ENCODE data around the gene PATE2. TPM values are rescaled to one million over a fixed set of nuclear protein-coding genes. Genes with fewer than 3 reads are reported as not detected.
A peak's percentile ranks its signal among the peaks of the same experiment; 100 is the strongest.

Gene PATE2
- 0.07 and 0.28 TPM in 2 replicates for total RNA-seq

DNA sequence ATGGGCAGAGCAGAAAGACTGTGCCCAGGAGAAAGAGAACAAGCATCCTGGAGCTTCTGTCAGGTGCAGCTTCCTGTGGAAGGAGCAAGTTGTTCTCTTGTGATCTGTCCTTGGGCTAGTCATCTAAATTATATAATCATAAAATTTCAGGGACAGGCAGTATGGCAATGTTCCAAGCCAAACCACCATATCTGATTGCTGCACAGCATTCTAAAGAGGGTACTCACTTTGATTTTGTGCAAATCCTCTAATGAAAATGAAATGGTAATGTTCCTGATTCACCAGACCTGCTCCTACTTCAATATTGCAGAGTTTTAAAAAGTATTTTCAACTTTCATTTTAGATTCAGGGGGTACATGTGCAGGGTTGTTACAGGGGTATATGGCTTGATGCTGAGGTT lies at the start of gene PATE2:
Gene PATE2, minus strand, starts transcription at position 101 of the 400 bp plus-strand sequence. Its CDS starts 55 bp downstream, at position 46.
- no peak for DNase-seq (ENCODE audit: low read depth, low spot score)

DNA sequence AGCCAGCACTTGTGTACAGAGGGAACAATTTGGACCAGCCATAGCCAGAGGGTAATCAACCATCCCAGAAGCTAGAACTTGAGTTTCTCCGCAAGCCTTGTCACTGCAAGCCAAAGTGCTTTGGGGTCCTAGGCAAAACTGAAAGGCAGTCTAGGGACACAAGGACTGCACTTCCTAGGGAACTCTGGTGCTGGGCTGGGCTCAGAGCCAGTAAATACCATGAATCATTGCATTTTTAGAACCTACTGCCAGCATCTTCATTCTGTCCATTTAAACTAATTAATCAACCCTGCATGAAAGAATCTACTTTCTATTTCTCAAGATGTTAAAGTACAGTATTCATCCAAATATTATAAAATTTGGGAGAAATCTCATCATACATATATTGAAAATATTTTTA lies 29.3 kb upstream of the PATE2 start:
- no peak for DNase-seq (ENCODE audit: low read depth, low spot score)

DNA sequence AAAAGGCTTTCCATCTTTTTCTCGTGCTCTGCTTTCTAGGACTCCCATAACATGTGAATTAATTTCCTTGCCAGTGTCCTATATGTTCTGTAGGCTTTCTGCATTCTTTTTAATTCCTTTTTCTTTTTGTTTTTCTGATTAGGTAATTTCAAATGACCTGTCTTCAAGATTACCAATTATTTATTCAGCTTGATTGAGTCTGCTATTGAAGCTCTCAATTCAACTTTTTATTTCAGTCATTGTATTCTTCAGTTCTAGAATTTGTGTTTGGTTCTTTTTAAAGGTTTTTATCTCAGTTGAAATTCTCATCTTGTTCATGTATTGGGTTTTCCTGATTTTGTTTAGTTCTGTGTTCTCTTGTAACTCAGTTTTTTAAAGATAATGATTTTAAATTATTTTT lies 23.8 kb upstream of the PATE2 start:
- DNase-seq (ENCODE audit: low read depth, low spot score), result no peak

DNA sequence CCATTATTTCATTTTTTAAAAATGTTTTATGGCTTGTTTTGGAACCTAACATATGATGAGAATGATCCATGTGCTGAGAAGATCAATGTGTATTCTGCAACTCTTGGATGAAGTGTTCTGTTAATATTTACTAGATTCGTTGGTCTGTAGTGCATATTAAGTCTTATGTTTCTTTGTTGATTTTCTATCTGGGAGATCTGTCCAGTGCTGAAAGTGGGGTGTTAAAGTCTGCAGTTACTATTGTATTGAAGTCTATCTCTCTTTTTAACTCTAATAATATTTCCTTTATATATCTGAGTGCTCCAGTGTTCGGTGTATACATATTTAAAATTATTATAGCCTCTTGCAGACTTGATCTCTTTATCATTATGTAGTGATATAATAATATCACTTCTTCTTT lies 21.2 kb upstream of the PATE2 start:
- DNase-seq (ENCODE audit: low read depth, low spot score), result no peak

DNA sequence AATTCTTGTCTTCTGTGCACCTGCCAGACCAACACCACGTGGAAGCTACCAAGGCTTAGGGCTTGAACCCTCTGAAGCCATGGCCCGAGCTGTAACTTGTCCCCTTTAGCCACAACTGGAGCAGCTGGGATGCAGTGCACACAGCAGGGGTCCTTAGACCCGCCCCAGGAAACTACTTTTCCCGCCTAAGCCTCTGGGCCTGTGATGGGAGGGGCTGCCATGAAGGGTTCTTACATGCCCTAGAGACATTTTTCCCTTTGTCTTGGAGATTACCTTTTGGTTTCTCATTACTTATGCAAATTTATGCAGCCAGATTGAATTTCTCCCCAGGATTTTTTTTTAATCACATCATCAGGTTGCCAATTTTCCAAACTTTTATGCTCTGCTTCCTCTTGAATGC lies 19.0 kb upstream of the PATE2 start:
- DNase-seq (ENCODE audit: low read depth, low spot score), result no peak

GRCh38 chr11:125790825-125791224 lies 12.2 kb upstream of the PATE2 start:
- no peak for DNase-seq (ENCODE audit: low read depth, low spot score)

DNA sequence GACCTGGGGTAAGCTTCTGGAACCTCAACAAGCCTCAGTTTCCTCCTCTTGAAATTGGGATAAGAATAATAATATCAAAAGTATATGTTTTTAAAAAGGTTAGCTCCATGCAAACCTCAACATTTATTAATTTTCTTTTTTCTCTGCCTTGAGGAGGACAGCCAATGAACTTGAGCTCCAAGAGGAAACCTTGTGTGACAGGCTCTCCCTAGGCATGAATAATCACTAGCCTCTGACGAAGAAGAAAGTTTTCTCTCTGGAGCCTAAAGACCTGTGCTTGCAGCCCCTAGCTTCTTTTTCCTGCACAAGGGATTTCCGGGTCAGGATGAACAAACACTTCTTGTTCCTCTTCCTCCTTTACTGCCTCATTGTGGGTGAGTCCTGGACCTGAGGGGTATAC lies 9.2 kb upstream of the PATE2 start, which contains the start of gene PATE3:
Gene PATE3, plus strand, starts transcription at position 301 of the 400 bp plus-strand sequence. Its CDS starts 25 bp downstream, at position 326.
- DNase-seq (ENCODE audit: low read depth, low spot score), result no peak

GRCh38 chr11:125784678-125785077 lies 6.0 kb upstream of the PATE2 start:
- DNase-seq (ENCODE audit: low read depth, low spot score), result no peak

- DNase-seq (ENCODE audit: low read depth, low spot score), result peak; percentile 52
These were observed 1.3 kb downstream of the PATE2 start for GRCh38 chr11:125777309-125777708.

- DNase-seq (ENCODE audit: low read depth, low spot score), result no peak
These were observed 5.1 kb downstream of the PATE2 start for GRCh38 chr11:125773516-125773915.

- no peak for DNase-seq (ENCODE audit: low read depth, low spot score)
These were observed 5.7 kb downstream of the PATE2 start for GRCh38 chr11:125772834-125773505.

DNA sequence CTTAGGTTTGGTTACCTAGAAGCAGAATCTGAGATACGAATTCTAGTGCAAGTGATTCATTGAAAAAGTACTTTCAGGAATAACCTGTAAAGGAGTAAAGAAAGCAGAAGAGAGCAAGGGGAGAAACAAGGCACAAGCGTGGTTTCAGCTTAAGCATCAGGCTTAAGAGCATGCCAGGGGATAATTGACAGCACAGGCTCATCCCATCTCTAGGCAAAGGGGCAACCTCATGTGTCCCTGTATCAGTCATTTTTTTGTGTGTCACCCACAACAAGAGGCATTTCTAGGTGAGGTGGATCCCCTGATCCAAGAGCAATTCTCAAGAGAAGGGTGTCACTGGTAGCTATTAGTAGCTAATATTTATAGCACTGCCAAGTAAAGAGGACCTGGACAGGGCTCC lies 8.0 kb downstream of the PATE2 start:
- no peak for DNase-seq (ENCODE audit: low read depth, low spot score)

- DNase-seq (ENCODE audit: low read depth, low spot score), result no peak
These were observed 10.1 kb downstream of the PATE2 start for GRCh38 chr11:125768336-125769046.

DNA sequence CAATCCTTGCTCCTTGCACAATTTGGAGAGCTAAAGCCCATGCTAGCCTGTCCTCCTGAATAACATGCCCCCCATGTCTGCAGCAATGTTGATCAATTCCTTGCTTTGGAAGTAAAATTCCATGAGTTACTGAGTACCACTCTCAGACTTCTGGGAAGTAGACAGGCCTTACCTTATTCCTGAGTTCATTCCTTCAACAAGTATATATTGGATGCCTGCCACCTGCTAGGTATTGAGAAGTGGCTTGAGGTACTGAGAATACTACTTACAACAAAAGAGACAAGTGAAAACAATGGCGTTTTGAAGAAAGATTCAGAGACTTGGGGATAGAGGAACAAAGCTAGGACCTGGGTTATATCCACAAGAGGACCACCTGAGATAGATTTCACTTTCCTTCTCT lies 12.4 kb downstream of the PATE2 start:
- DNase-seq (ENCODE audit: low read depth, low spot score), result no peak

- DNase-seq (ENCODE audit: low read depth, low spot score), result no peak
These were observed 15.1 kb downstream of the PATE2 start for GRCh38 chr11:125763483-125763882.

- DNase-seq (ENCODE audit: low read depth, low spot score), result no peak
These were observed 16.2 kb downstream of the PATE2 start for GRCh38 chr11:125762445-125762844.

DNA sequence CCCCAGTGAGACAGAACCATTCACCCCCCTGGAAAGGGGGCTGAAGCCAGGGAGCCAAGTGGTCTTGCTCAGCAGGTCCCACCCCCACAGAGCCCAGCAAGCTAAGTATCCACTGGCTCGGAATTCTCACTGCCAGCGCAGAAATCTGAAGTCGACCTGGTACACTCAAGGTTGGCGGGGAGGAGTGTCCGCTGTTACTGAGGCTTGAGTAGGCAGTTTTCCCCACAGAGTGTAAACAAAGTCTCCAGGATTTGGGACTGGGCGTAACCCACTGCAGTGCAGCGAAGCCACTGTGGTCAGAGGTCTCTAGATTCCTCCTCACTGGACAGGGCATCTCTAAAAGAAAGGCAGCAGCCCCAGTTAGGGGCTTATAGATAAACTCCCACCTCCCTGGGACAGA lies 22.6 kb downstream of the PATE2 start:
- no peak for DNase-seq (ENCODE audit: low read depth, low spot score)

GRCh38 chr11:125750629-125751028 lies 28.0 kb downstream of the PATE2 start:
- no peak for DNase-seq (ENCODE audit: low read depth, low spot score)

GRCh38 chr11:125745979-125746378 lies 32.6 kb downstream of the PATE2 start, which contains the start of gene PATE1:
Gene PATE1, plus strand, starts transcription at chr11:125746279. Its CDS starts 26 bp downstream, at chr11:125746305.
- DNase-seq (ENCODE audit: low read depth, low spot score), result no peak

DNA sequence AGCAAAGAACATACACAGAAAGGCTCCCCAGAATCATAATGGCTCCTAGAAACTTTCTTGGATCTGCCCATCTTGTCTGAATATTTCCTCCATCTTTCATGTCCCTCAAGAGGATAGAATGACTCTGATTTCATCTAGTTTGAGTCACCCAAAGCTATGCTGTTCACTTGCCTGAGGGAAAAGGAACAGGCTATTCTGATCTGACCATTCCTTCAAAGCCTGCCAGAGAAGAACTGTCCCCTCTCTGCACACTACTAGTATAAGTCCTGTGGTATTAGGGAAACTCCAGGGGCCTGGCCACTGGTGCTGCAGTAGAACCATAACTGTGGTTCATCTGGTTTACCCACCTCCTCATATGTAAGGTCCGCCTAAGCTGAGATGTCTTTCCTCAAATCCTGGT lies 34.9 kb downstream of the PATE2 start:
- no peak for DNase-seq (ENCODE audit: low read depth, low spot score)

GRCh38 chr11:125740617-125741016 lies 38.0 kb downstream of the PATE2 start:
- no peak for DNase-seq (ENCODE audit: low read depth, low spot score)

DNA sequence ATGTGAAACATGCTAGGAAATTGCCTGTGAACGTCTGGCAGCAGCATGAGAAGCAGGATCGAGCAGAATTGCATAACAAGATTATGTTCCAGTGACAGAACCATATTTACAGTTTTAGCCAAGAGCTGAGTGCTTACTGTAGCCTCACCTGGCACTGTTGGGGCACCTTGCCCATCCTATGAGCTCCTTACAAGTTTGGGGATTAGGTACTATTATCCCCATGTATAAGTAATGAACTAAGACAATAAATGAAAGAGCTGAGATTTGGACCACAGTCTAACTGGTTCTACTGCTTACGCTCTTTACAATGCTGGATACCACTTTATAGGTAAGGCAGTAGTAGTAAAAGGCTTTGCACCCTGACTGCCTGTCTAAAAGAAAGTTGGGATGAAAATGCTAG lies 49.7 kb downstream of the PATE2 start:
- no peak for DNase-seq (ENCODE audit: low read depth, low spot score)
